IPS-NIHi11 (cell line): ENCODE results near the gene GTF3C2.
A peak's percentile ranks its signal among the peaks of the same experiment; 100 is the strongest.

Experiments used
- DNase-seq: peaks from one replicate; pipeline ENCODE4 v3.0.0; 2012; ENCODE audit warnings: mixed read lengths, low spot score

The GTF3C2 gene

GRCh38 chr2:27296481-27296880, 60.1 kb downstream of the GTF3C2 start:
- no peak for DNase-seq

GRCh38 chr2:27294928-27295327, 61.6 kb downstream of the GTF3C2 start:
- no peak for DNase-seq

- DNase-seq: peak; percentile 62
Measured at GRCh38 chr2:27291865-27292264, 64.7 kb downstream of the GTF3C2 start.

GRCh38 chr2:27290549-27290948, 66.0 kb downstream of the GTF3C2 start:
- no peak for DNase-seq

- DNase-seq: no peak
Measured at GRCh38 chr2:27288610-27289009, 68.0 kb downstream of the GTF3C2 start.

GRCh38 chr2:27285481-27285880, 71.1 kb downstream of the GTF3C2 start:
- no peak for DNase-seq

GRCh38 chr2:27284996-27285395, 71.6 kb downstream of the GTF3C2 start:
- DNase-seq: no peak

- DNase-seq: no peak
Measured at GRCh38 chr2:27282892-27283291, 73.7 kb downstream of the GTF3C2 start.

- no peak for DNase-seq
Measured at GRCh38 chr2:27281855-27282559, 74.6 kb downstream of the GTF3C2 start, which contains the start of gene TRIM54. TSS of gene TRIM54 (plus strand) at chr2:27282429. CDS start at chr2:27282732, 303 bp downstream.

- no peak for DNase-seq
Measured at GRCh38 chr2:27281442-27281841, 75.1 kb downstream of the GTF3C2 start.

- DNase-seq: no peak
Measured at GRCh38 chr2:27280826-27281225, 75.7 kb downstream of the GTF3C2 start.

GRCh38 chr2:27278010-27278409, 78.6 kb downstream of the GTF3C2 start:
- no peak for DNase-seq
